Fibroblast of the aortic adventitia (primary cell): ENCODE results near the gene TES. TPM values are rescaled to one million over a fixed set of nuclear protein-coding genes. Genes with fewer than 3 reads are reported as not detected.
"Not testable (repeated sequence)": the region's sequence is repeated elsewhere in the genome, so short reads cannot be mapped to it uniquely, and the experiment has no call there.

Experiments used
- DNase-seq: peaks from one replicate; pipeline ENCODE4 v3.0.0-alpha.2; 2010; ENCODE audit warnings: low read depth
- H3K4me3 ChIP-seq: 2 replicates; pipeline ENCODE4 v1.5.1; 2011; ENCODE audit warnings: low read depth, mild to moderate bottlenecking, control low read depth, low read length, moderate library complexity
- CTCF ChIP-seq: IDR thresholded peaks from 2 replicates; pipeline ENCODE4 v1.5.1; 2011; ENCODE audit warnings: mild to moderate bottlenecking, low read length, control low read depth, inconsistent platforms; ENCODE audit not compliant: insufficient read depth
- total RNA-seq: library from RNA; depleted of rRNA; stranded (reverse); fragments of >200 nt; gene quantifications from 2 replicates; pipeline ENCODE4 v1.2.3, GENCODE V29; 2012; ENCODE audit warnings: low replicate concordance

Gene TES
- total RNA-seq, 1 donor: 61.3 TPM

GRCh38 chr7:116242759-116243158 lies 32.4 kb downstream of the TES start:
- DNase-seq: peak; percentile 18
- no peak overlapping the region for H3K4me3 ChIP-seq
- no peak for TF ChIP-seq CTCF

GRCh38 chr7:116244803-116245202 lies 34.5 kb downstream of the TES start:
- not testable (repeated sequence) for DNase-seq, H3K4me3 ChIP-seq

GRCh38 chr7:116246357-116246756 lies 36.0 kb downstream of the TES start:
- no peak overlapping the region for H3K4me3 ChIP-seq
- no peak for DNase-seq
- TF ChIP-seq CTCF: no peak

- peak; percentile 63 for DNase-seq
- TF ChIP-seq CTCF: peak; percentile 66
- no peak overlapping the region for H3K4me3 ChIP-seq
These were observed 39.7 kb downstream of the TES start for GRCh38 chr7:116249969-116250553.

GRCh38 chr7:116251675-116252074 lies 41.3 kb downstream of the TES start:
- TF ChIP-seq CTCF: no peak
- H3K4me3 ChIP-seq: no peak overlapping the region
- DNase-seq: no peak

- TF ChIP-seq CTCF: no peak
- no peak for DNase-seq
- no peak overlapping the region for H3K4me3 ChIP-seq
These were observed 41.9 kb downstream of the TES start for GRCh38 chr7:116252249-116252648.

- no peak overlapping the region for H3K4me3 ChIP-seq
- no peak for DNase-seq
- TF ChIP-seq CTCF: no peak
These were observed 46.8 kb downstream of the TES start for GRCh38 chr7:116257156-116257555.
